NCI-H2081 (cell line): ENCODE measurements around the gene LRRFIP2.
"Not testable (repeated sequence)": the region's sequence is repeated elsewhere in the genome, so short reads cannot be mapped to it uniquely, and the experiment has no call there.

Experiments used
- DNase-seq, 2 experiments: peaks; one replicate each; lab custom pipeline; 2025; lab: John Stamatoyannopoulos, UW

Gene LRRFIP2

DNA sequence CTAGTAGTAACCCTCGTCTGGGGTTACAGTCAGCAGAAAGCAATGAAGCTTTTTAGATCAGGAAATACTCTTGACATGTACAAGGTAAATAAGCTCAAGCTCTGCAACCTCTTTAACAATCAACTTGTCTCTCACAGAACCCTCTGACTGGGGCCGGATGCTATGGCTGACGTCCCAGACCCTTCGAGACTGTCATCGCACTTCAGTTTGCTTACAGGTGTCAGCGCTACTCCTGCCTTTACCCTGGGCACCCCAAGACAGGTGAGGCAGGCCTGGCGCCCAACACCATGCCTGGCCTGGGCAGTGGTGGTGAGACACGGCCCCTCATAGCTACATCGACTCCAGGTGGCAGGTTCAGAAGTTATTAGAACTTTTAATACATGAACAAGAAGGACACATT, 30.6 kb downstream of the LRRFIP2 start:
- no peak for DNase-seq

DNA sequence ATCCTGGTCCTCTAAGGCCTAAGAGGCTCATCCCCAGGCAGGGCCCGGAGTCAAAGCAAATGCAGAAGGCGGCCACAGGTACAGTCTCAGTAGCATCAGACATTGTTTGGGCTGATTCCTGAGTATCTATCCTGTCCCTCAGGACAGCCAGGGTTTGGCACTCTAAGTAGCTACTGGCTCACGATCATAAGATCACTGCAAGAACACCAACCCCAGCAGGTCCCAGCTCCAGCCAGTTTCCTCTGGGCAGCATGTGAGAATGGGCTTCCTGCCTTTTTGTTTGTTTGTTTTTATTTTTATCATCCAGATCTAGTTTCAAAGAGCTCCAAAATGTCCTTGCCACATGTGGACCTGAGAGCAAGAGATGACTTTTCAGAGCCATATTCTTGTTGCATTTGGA, 32.7 kb downstream of the LRRFIP2 start:
- no peak for DNase-seq

DNA sequence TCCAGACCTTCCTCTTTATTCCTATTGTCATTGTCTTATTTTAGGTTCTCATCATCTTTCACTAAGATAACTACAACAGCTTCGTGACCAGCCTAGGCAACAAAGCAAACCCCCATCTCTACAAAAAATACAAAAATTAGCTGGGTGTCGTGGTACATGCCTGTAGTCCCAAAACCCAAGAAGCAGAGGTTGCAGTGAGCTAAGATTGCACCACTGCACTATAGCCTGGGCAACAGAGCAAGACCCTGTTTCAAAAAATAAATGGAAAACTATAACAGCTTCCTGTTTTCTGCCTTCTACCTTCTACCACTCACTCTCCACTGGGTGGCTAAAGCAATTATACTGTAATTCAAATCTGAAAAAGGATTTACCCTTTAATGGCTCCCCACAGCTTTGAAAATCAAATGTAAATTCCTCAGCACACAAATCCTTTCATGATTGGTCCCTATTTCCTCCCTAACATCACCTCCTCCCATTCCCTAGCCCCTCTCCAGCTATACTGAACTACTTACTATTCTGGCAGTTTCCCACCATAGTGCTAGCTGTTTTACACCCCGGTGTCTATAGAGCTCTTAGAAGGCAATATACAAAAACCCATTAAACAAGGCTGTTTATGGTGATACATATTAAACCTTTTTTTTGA, 33.4 kb downstream of the LRRFIP2 start:
- no peak for DNase-seq

DNA sequence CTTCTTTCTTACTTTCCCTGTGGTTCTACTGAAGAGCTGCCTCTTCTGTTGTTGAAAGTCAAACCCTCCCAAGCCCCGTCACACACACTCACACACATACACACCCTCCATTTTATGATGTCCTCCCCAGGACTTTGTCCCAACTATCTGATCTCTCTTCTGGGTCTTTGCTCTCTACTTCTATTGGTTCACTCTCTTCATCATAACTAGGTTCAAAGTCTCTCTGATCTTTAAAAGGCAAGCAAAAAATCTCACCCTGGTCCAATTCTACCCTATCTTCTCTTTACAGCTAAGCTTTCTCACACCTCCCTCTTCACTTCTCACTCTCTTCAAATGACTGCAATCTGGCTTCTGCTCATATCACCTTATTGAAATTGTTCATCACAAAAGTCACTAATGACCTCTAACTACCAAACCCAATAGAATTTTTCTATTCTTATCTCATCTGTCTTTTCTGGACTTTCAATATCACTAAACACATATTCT, 34.8 kb downstream of the LRRFIP2 start:
- no peak for DNase-seq

GRCh38 chr3:37138816-37139215, 35.6 kb downstream of the LRRFIP2 start:
- no peak for DNase-seq

GRCh38 chr3:37137516-37137915, 36.9 kb downstream of the LRRFIP2 start:
- no peak for DNase-seq

DNA sequence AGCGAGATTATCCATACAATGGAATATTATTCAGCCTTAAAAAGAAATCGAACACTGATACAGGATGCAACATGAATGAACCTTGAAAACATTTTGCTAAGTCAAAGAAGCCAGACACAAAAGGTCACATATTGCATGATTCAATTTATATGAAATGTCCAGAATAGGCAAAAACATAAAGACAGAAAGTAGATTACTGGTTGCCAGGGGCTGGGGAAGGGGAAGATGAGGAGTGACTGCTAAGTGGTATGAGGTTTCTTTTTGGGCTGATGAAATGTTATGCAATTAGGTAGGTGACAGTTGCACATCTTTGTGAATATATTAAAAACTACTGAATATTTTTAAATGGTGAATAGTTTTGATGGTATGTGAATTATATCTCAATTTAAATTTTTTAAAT, 38.3 kb downstream of the LRRFIP2 start:
- DNase-seq, result no peak

DNA sequence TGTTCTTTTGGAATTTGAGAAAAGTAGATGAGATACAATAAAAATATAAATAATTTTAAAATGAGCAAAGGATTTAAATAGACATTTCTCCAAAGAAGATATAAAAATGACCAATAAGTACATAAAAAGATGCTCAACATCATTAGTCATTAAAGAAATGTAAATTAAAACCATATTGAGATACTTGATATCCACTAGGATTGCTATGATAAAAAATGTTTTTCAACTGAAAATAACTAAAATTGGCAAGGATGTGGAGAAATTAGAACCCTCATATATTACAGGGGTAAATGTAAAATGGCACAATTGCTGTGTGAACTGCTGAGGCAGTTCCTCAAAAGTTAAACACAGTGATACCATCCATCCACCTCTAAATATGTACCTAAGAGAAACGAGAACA, 38.8 kb downstream of the LRRFIP2 start:
- DNase-seq, result no peak

DNA sequence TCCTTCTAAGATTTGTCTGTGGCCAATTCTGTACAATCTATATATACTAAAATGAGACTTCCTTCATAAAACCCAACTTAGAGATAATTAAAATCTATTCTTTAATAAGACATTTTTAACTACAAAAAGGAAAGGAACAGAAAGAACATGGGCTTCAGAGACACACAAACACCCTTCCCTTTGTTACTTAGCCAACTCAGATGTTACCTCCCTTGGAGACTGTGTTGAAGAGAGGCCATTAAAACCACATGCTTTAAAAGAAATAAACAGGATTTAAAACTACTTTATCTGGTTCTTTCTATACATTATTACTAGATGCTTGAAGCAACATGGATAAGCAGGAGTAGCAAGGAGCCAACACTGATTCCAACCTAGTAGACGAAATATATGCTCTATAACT, 42.0 kb downstream of the LRRFIP2 start:
- DNase-seq, result no peak

- DNase-seq, result no peak
Measured at GRCh38 chr3:37131860-37132144, 42.6 kb downstream of the LRRFIP2 start.

- no peak for DNase-seq
Measured at GRCh38 chr3:37130984-37131859, 43.2 kb downstream of the LRRFIP2 start.

DNA sequence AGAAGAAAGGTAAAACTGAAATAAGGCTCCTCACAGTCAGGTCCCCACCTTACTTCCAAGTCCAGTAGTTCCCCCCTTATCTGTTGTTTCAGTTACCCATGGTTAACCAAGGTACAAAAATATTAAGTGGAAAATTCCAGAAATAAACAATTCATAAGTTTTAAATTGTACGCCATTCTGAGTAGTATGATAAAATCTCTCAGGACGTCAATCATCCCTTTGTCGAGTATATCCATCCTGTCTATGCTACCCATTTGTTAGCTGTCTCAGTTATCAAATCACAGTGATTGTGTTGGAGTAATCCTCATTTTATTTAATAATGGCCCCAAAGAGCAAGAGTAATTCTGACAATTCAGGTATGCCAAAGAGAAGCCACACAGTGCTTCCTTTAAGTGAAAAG, 43.9 kb downstream of the LRRFIP2 start:
- DNase-seq, result no peak

- DNase-seq, result no peak
Measured at GRCh38 chr3:37129871-37130270, 44.5 kb downstream of the LRRFIP2 start.

DNA sequence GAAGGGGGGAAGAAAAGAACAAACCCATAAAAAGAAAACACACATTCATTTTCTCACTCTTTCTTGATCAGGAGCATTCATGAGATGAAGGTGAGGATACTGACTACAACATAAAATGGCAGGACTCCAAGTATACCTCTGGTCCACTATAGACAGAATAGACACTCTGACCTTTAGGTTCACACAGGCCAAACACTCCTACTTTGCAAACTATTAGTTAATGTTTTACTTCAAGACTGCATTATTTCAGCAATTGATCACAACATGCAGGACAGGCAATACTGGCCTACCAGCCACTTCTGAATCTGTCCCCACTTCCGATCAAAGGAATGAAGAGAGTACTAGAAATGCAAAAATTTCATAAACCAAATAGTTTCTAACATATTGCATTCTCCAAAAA, 47.0 kb downstream of the LRRFIP2 start:
- DNase-seq, result no peak

- DNase-seq, result no peak
Measured at GRCh38 chr3:37126856-37127255, 47.5 kb downstream of the LRRFIP2 start.

- no peak for DNase-seq
Measured at GRCh38 chr3:37125195-37126073, 48.9 kb downstream of the LRRFIP2 start.

- no peak for DNase-seq
Measured at GRCh38 chr3:37124435-37124834, 49.9 kb downstream of the LRRFIP2 start.

DNA sequence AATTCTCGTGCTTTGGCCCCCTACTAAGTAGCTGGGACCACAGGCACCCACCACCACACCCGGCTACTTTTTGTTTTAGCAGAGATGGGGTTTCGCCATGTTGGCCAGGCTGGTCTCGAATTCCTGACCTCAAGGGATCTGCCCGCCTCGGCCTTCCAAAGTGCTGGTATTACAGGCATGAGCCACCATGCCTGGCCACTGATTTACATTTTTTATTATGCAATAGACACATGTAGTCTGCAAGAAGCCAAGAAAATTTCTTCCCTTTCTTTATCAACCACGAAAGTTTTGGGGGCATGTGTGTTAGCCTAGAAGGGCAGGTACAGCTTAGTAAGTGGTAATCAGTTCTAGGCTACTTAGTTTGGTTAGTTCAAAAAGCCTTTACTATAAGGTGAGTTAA, 51.1 kb downstream of the LRRFIP2 start:
- DNase-seq, result no peak

GRCh38 chr3:37122069-37122468, 52.3 kb downstream of the LRRFIP2 start:
- DNase-seq, result not testable (repeated sequence)

GRCh38 chr3:37118163-37118562, 56.2 kb downstream of the LRRFIP2 start:
- no peak for DNase-seq

DNA sequence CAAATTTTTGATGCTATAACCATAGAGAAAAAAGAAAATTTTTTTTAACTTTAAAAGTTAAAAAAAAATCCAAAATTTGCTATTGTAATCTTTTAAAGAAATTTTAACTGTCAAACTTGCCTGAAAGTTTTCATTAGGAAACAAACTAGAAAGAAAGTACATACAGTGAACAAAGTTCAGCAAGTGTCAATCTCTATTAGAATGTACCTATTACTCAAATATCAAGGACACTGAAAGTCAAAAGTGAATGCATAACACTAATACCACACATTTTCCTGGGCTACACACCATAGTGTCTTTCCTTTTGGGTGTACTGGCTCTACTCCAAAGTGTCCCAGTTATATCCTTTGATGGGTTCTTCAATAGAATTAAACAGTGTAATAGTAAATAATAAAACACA, 56.8 kb downstream of the LRRFIP2 start:
- DNase-seq, result no peak

- DNase-seq, result no peak
Measured at GRCh38 chr3:37116998-37117397, 57.4 kb downstream of the LRRFIP2 start.

DNA sequence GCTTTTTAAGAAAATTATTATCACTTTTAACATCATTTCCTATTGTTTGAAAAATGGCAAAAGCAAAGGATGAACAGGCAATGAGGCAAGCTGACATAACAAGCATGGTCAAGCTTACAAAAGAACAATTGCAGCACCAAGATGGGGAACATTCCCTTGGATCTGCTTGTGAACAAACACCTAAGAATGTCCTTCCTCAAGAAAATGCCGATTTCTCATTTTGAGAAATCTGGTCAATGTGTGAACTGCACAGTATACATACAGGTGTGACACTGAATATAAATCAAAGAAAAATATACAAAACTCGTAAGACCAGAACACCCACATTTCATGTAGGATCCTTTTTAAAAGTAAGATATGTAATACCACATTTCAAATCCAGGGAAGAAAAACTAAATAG, 58.9 kb downstream of the LRRFIP2 start:
- DNase-seq, result no peak
